Activated T-cell treated with anti-CD3 and anti-CD28 coated beads, Interleukin-2, amount 50 U/mL, for 24 hours (primary cell): Measurements from ENCODE around the gene RPL7L1.

Experiments
- DNase-seq: peaks from one replicate; pipeline ENCODE4 v3.0.0-alpha.2; 2020
- H3K27ac Mint-ChIP-seq: 2 replicates; pipeline ENCODE4 v1.8.0; 2020; ENCODE audit warnings: mild to moderate bottlenecking, mixed read lengths
- H3K27me3 Mint-ChIP-seq: 2 replicates; pipeline ENCODE4 v1.8.0; 2020; ENCODE audit warnings: mixed read lengths
- H3K36me3 Mint-ChIP-seq: 2 replicates; pipeline ENCODE4 v1.8.0; 2020; ENCODE audit warnings: low read depth, mixed read lengths
- H3K4me1 Mint-ChIP-seq: 2 replicates; pipeline ENCODE4 v1.8.0; 2020; ENCODE audit warnings: low read depth, mixed read lengths
- H3K4me3 Mint-ChIP-seq: 2 replicates; pipeline ENCODE4 v1.8.0; 2020; ENCODE audit warnings: mild to moderate bottlenecking, moderate library complexity, mixed read lengths
- H3K9me3 Mint-ChIP-seq: 2 replicates; pipeline ENCODE4 v1.8.0; 2020; ENCODE audit warnings: mixed read lengths

RPL7L1 gene

DNA sequence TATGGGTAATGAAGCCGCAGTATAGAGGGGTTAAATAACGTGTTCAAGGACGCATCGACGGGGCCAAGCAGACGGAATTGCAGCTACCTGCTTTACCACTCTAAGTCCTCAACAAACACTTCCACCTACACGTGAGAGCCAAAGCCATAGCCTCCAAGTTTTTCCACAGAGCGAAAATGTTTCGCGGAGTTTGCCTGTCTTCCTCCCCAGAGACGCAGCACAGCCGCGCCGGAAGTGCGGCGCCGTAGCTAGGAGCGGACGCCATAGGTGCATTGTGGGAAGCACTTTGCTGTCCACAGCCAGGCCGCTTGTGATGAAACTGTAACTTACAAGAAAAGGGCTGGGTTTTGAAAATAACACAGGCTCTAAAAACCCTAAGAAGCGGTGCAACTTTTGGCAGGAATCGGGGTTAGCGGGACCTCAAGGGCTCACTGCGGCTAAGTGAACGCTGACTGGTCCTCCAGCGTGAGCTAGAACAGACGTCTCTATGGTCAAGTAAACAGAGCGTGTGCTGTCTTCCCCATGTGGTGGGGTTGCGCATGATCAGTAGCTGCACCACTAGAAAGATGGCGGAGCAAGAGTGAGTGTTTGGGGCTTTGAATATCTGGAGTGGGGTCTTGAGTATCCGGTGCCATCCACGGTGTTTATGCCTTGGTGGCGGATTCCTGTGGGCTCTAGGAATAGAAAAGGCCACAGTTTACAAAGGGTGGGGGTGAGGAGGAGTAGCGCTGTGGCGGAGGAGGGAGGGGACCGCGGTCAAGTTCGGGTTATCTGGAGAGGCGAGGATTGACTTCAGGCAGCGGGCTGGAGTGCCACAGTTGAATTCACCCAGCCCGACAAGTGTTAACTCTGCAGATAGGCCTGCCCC, at the start of gene RPL7L1:
RPL7L1 (plus strand) TSS at position 245 of the 868 bp plus-strand sequence; CDS start at position 540, 295 bp downstream.
- H3K9me3 Mint-ChIP-seq = no peaks in the 10 kb centered on the region
- peak within 1 kb of the TSS; percentile 98 for H3K4me3 Mint-ChIP-seq
- H3K27ac Mint-ChIP-seq = peak within 1 kb of the TSS; percentile 100
- peaks cover 28% of the 10 kb centered on the region for H3K4me1 Mint-ChIP-seq
- H3K36me3 Mint-ChIP-seq = peaks cover 53% of the 10 kb centered on the region
- DNase-seq = peak; percentile 88
- no peaks in the 10 kb centered on the region for H3K27me3 Mint-ChIP-seq

DNA sequence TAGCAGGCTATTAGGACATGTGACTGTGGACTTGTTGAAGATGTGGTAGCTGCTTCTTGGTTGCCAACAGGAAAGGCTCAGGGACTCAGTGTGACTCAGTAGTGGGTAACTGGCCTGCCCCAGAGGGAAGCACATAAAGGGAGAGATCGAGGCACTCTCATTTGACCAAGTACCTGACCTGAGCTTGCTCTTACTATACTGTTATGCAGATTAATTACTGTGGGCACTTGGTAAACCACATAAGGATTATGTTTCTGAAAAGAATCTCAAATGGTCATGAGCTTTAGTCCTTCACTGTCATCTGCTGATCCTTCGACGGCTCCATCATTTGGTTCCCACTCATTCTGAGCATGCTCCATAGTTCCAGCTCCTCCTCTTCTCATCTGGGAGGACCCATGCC, 48.2 kb upstream of the RPL7L1 start:
- peak overlapping the region; percentile 23 for H3K27ac Mint-ChIP-seq
- DNase-seq = no peak
- no peaks in the 10 kb centered on the region for H3K9me3 Mint-ChIP-seq
- H3K36me3 Mint-ChIP-seq = peaks cover 65% of the 10 kb centered on the region
- H3K4me1 Mint-ChIP-seq = peaks cover 15% of the 10 kb centered on the region
- H3K27me3 Mint-ChIP-seq = no peaks in the 10 kb centered on the region
- no peak overlapping the region for H3K4me3 Mint-ChIP-seq

GRCh38 chr6:42834056-42834455, 45.4 kb upstream of the RPL7L1 start:
- peaks cover 44% of the 10 kb centered on the region for H3K36me3 Mint-ChIP-seq
- no peak for DNase-seq
- H3K27ac Mint-ChIP-seq = no peak overlapping the region
- H3K4me1 Mint-ChIP-seq = peaks cover 15% of the 10 kb centered on the region
- H3K9me3 Mint-ChIP-seq = no peaks in the 10 kb centered on the region
- no peak overlapping the region for H3K4me3 Mint-ChIP-seq
- no peaks in the 10 kb centered on the region for H3K27me3 Mint-ChIP-seq

GRCh38 chr6:42841844-42842584, 37.4 kb upstream of the RPL7L1 start:
- H3K27ac Mint-ChIP-seq = peak overlapping the region; percentile 27
- H3K36me3 Mint-ChIP-seq = peaks cover 17% of the 10 kb centered on the region
- H3K4me1 Mint-ChIP-seq = peaks cover 20% of the 10 kb centered on the region
- no peaks in the 10 kb centered on the region for H3K27me3 Mint-ChIP-seq
- no peaks in the 10 kb centered on the region for H3K9me3 Mint-ChIP-seq
- H3K4me3 Mint-ChIP-seq = no peak overlapping the region
- no peak for DNase-seq

GRCh38 chr6:42845327-42845694, 34.1 kb upstream of the RPL7L1 start:
- no peak for DNase-seq
- H3K27ac Mint-ChIP-seq = no peak overlapping the region
- H3K9me3 Mint-ChIP-seq = no peaks in the 10 kb centered on the region

DNA sequence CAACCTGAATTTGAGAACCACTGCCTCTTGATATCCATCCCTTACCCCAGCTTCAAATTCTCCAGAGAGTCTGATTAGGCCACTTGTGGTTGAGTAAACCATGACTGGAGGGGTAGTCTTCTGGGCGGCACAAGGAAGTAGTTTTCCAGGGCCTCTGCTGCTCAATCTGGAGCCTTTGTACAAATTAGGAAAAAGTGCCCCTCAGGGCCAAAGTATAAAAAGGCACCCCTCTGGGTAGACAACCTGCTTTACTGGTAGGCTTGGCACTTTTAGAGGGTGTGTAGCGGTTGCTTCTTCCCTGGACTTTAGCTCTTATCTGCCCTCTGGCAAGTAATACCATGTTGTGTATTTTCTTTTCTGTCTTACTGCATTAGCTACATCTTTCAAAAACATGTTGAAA, 32.9 kb upstream of the RPL7L1 start:
- peaks cover 17% of the 10 kb centered on the region for H3K4me1 Mint-ChIP-seq
- no peak for DNase-seq
- no peaks in the 10 kb centered on the region for H3K27me3 Mint-ChIP-seq
- H3K36me3 Mint-ChIP-seq = peaks cover 17% of the 10 kb centered on the region
- H3K9me3 Mint-ChIP-seq = no peaks in the 10 kb centered on the region
- H3K4me3 Mint-ChIP-seq = no peak overlapping the region
- no peak overlapping the region for H3K27ac Mint-ChIP-seq

More at GRCh38 chr6:42845327-42845694, 34.1 kb upstream of the RPL7L1 start:
- no peaks in the 10 kb centered on the region for H3K27me3 Mint-ChIP-seq
- H3K4me1 Mint-ChIP-seq = peaks cover 20% of the 10 kb centered on the region
- no peak overlapping the region for H3K4me3 Mint-ChIP-seq
- H3K36me3 Mint-ChIP-seq = peaks cover 15% of the 10 kb centered on the region

DNA sequence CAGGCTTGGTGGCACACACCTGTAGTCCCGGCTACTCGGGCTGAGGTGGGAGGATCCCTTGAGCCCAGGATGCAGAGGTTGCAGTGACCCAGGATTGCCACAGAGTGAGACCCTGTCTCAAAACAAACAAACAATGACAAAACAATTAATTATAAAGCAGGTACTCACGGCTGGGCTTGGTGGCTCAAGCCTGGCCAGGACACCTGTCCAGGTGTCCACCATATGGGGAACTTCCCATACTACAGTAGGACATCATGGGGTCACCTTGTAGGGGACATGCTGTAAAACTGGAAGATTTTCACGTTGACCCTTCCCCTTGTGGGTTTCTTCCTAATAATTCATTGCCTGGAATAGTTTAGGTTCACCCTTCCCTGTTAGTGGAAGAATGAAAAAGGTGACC, 30.7 kb upstream of the RPL7L1 start:
- Mint-ChIP-seq H3K9me3 (no peaks in the 10 kb centered on the region), H3K4me3 (no peak overlapping the region), H3K27ac (no peak overlapping the region), H3K36me3 (peaks cover 32% of the 10 kb centered on the region), H3K27me3 (no peaks in the 10 kb centered on the region), H3K4me1 (peaks cover 4% of the 10 kb centered on the region)
- no peak for DNase-seq

GRCh38 chr6:42851599-42851998, 27.8 kb upstream of the RPL7L1 start:
- Mint-ChIP-seq H3K27me3 (no peaks in the 10 kb centered on the region), H3K4me3 (no peak overlapping the region), H3K36me3 (peaks cover 39% of the 10 kb centered on the region), H3K27ac (no peak overlapping the region), H3K9me3 (no peaks in the 10 kb centered on the region), H3K4me1 (no peaks in the 10 kb centered on the region)
- no peak for DNase-seq

DNA sequence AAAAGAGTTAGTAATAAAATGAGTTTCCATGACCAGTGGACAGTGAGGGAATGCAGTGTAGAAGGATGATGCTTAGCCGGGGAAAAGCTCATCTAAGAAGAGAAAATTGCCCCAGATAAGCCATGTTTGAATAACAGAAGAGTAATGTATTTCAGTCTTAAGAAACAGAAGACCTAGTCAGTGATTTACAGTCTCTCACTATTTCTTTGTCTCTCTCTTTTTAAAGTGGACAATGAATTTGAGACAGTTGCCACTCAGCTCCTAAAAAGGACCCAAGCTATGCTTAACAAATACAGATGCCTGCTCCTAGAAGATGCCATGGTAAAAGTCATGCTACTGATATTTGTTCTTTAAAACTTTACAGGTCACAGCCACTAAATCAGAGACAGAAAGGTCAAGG, 19.4 kb upstream of the RPL7L1 start:
- H3K4me1 Mint-ChIP-seq = peaks cover 1% of the 10 kb centered on the region
- H3K4me3 Mint-ChIP-seq = no peak overlapping the region
- H3K27ac Mint-ChIP-seq = peak overlapping the region; percentile 50
- no peaks in the 10 kb centered on the region for H3K27me3 Mint-ChIP-seq
- DNase-seq = no peak
- no peaks in the 10 kb centered on the region for H3K9me3 Mint-ChIP-seq
- H3K36me3 Mint-ChIP-seq = peaks cover 65% of the 10 kb centered on the region

- no peaks in the 10 kb centered on the region for H3K27me3 Mint-ChIP-seq
- H3K4me3 Mint-ChIP-seq = no peak overlapping the region
- no peaks in the 10 kb centered on the region for H3K9me3 Mint-ChIP-seq
- H3K36me3 Mint-ChIP-seq = peaks cover 66% of the 10 kb centered on the region
- no peak for DNase-seq
- no peak overlapping the region for H3K27ac Mint-ChIP-seq
- H3K4me1 Mint-ChIP-seq = peaks cover 1% of the 10 kb centered on the region
Measured at GRCh38 chr6:42860481-42860880, 18.9 kb upstream of the RPL7L1 start.

DNA sequence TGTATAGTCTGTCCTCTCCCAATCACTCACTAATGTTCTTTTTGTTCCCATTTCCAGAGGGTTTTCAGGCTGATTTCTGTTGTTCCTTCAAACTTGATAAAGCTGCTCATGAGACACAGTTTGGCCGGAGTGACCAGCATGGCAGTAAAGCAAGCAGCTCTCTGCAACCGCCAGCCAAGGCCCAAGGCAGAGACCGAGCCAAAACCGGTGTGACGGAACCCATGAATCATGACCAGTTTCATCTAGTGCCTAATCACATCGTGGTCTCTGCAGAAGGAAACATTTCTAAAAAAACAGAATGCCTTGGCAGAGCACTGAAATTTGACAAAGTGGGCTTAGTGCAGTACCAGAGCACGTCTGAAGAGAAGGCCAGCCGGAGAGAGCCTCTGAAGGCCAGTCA, 14.8 kb upstream of the RPL7L1 start:
- H3K27ac Mint-ChIP-seq = peak overlapping the region; percentile 77
- no peak for DNase-seq
- H3K4me1 Mint-ChIP-seq = peaks cover 1% of the 10 kb centered on the region
- no peaks in the 10 kb centered on the region for H3K27me3 Mint-ChIP-seq
- H3K36me3 Mint-ChIP-seq = peaks cover 72% of the 10 kb centered on the region
- no peak overlapping the region for H3K4me3 Mint-ChIP-seq
- H3K9me3 Mint-ChIP-seq = no peaks in the 10 kb centered on the region

GRCh38 chr6:42870145-42870936, 9.1 kb upstream of the RPL7L1 start:
- H3K27me3 Mint-ChIP-seq = no peaks in the 10 kb centered on the region
- H3K36me3 Mint-ChIP-seq = peaks cover 29% of the 10 kb centered on the region
- H3K27ac Mint-ChIP-seq = peak overlapping the region; percentile 29
- no peaks in the 10 kb centered on the region for H3K9me3 Mint-ChIP-seq
- no peak overlapping the region for H3K4me3 Mint-ChIP-seq
- H3K4me1 Mint-ChIP-seq = no peaks in the 10 kb centered on the region
- no peak for DNase-seq

DNA sequence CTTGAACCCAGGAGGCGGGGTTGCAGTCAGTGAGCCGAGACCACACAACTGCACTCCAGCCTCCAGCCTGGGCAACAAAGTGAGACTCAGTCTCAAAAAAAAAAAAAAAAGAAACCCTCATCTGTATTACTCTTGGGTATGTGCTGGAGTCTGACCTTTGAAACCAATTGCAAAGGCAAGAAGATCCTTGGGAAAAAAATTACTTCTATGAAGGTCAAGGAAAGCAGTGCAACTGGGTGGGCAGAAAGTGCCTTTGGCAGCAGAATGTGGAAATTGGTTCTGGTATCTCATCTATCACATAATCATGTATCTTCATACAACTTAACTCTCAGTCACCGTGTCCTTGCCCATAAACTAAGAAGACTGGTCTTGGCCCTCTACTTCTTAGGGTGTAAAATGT, 7.7 kb upstream of the RPL7L1 start:
- Mint-ChIP-seq H3K4me3 (no peak overlapping the region), H3K27me3 (no peaks in the 10 kb centered on the region), H3K27ac (no peak overlapping the region), H3K9me3 (no peaks in the 10 kb centered on the region), H3K36me3 (peaks cover 16% of the 10 kb centered on the region), H3K4me1 (no peaks in the 10 kb centered on the region)
- no peak for DNase-seq

- DNase-seq = no peak
- Mint-ChIP-seq H3K4me3 (no peak overlapping the region), H3K27me3 (no peaks in the 10 kb centered on the region), H3K4me1 (no peaks in the 10 kb centered on the region), H3K36me3 (peaks cover 3% of the 10 kb centered on the region), H3K27ac (no peak overlapping the region), H3K9me3 (no peaks in the 10 kb centered on the region)
Measured at GRCh38 chr6:42873313-42873712, 6.1 kb upstream of the RPL7L1 start.
